Raji (cell line): Measurements from ENCODE around the gene PTGER1.

Source experiments
- POLR2A ChIP-seq: IDR thresholded peaks from 2 replicates; pipeline ENCODE4 v1.6.1; 2011; ENCODE audit warnings: low read depth, low read length, control low read depth; ENCODE audit not compliant: insufficient read depth

PTGER1 gene

DNA sequence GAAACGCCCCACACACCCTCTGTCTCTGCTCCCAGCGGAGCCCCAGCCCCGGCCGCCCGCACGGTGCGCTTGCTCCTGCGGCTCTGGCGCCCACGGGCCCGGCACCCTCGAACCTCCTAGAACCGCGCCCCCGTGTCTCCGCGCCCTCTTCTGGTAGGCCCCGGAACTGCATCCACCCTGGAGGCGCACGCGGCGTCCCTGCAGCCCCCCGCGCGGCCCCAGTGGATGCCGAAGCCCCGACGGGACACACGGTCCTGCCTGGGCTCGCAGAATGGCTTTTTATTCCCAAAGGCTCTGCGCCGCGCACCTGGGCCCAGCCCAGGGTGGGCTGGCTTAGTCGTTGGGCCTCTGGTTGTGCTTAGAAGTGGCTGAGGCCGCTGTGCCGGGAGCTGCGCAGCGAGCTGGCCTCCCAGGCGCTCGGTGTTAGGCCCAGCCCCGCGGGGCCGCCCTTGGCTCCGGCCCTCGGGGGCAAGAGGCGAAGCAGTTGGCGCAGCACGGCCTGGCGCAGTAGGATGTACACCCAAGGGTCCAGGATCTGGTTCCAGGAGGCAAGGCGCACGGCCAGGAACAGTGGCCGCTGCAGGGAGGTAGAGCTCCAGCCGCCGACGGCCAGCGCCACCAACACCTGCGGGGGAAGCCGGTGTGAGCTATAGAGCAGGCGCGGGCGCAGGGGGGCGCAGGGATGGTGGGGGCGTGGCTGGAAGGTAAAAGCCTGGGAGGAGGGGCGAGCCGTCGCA, 2.8 kb downstream of the PTGER1 start:
- no peak for TF ChIP-seq POLR2A

DNA sequence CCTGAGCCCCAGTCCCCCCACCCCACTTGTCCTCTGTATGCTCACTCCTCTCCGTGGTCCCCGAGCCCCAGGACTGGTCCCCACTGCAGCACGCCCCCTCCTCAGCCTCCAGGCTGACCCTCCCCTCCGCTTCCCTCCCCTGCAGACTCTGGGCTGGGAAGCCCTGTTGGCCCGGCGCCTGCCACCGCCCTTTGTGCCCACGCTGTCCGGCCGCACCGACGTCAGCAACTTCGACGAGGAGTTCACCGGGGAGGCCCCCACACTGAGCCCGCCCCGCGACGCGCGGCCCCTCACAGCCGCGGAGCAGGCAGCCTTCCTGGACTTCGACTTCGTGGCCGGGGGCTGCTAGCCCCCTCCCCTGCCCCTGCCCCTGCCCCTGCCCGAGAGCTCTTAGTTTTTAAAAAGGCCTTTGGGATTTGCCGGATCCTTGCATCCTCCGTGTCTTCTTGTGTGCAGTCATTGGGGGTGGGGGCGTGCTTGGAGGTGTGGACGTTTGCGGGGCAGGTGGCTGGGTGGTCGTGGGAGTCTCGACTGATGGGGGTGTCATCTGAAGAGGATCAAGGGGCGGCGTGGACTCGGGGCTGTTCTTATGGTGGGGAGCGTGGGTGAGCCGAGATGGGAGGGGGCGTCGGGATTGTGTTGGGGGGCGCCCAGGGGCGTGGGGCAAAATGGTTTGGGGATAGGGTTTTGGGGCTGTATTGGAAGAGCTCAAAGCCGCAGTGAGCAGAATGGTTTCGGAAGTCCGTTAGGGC, 3.5 kb downstream of the PTGER1 start:
- TF ChIP-seq POLR2A, result no peak

DNA sequence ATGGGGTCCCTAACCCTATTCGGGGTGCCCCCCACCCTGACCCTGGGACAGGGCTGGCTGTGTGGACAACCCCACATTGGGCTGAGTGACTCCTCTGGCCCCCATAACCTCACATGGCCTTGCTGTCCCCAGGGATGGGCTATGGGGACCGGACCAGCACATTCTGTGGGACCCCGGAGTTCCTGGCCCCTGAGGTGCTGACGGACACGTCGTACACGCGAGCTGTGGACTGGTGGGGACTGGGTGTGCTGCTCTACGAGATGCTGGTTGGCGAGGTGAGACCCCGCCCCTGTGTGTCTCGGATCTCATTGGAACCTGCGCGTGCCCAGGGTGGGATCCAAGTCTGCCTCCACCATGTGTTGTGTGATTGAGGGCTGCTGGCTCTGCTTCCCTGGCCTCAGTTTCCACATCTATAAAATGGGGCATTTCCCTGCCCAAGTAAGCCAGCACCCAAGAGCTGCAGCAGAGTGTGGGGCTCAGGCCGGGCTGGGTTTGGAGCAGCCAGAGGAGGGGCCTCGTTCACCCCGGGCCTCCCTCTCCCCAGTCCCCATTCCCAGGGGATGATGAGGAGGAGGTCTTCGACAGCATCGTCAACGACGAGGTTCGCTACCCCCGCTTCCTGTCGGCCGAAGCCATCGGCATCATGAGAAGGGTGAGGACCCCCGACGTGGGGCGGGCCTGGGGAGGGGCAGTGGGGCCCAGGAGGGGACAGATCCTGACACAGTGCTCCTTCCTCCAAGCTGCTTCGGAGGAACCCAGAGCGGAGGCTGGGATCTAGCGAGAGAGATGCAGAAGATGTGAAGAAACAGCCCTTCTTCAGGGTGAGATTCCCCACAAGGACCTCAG, 4.9 kb downstream of the PTGER1 start:
- TF ChIP-seq POLR2A, result no peak

DNA sequence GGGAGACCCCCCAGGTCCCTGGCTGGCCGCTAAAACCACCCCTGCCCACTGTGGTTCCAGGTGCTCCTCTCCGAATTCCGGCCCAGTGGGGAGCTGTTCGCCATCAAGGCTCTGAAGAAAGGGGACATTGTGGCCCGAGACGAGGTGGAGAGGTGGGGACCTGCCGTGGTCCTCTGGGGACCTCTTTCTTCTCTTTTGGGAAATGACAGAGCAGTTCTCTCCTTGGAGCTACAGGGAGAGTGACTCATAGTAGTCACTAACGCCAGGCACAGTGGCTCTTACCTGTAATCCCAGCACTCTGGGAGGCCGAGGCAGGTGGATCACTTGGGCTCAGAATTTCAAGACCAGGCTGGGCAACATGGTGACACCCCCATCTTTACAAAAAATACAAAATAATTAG, 7.3 kb downstream of the PTGER1 start:
- TF ChIP-seq POLR2A, result no peak

DNA sequence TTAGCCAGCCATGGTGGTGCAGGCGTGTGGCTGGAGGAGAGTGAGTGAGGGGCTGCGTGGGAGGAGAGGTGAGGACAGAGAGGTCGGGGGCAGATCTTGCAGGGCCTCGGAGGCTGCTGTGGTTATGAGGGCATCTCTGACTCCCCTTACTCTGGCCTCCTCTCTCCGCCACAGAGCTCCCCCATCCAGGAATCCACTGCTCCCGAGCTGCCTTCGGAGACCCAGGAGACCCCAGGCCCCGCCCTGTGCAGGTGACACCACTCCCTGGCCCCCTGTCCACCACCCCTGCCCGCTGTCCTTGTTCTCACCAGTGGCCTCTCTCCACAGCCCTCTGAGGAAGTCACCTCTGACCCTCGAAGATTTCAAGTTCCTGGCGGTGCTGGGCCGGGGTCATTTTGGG, 7.8 kb downstream of the PTGER1 start:
- no peak for TF ChIP-seq POLR2A

DNA sequence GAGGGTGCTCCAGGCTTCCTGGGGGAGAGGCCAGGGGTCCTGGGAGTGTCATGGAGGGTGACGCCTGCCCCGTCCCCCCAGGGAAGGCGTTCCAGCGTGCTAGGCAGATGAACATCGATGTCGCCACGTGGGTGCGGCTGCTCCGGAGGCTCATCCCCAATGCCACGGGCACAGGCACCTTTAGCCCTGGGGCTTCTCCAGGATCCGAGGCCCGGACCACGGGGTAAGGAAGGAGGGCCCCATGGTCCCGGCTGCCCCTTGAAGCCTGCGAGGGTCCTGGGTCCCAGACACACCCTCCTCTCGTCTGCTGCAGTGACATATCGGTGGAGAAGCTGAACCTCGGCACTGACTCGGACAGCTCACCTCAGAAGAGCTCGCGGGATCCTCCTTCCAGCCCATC, 11.4 kb downstream of the PTGER1 start:
- TF ChIP-seq POLR2A, result no peak

DNA sequence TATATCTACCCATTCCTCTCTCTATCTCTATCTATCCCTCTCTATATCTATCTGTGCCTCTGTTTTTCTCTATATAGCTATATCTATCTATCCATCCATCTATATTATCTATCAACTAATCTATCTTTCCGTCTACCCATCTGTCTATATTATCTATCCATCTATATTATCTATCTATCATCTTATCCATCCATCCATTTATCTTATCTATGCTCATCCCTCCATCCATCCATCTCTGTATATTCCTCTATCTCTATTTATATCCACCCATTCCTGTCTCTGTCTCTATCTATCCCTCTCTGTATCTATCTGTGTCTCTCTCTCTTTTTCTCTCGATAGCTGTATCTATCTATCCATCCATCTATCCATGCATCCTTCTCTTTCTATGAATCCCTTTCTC, 14.2 kb downstream of the PTGER1 start:
- no peak for TF ChIP-seq POLR2A

DNA sequence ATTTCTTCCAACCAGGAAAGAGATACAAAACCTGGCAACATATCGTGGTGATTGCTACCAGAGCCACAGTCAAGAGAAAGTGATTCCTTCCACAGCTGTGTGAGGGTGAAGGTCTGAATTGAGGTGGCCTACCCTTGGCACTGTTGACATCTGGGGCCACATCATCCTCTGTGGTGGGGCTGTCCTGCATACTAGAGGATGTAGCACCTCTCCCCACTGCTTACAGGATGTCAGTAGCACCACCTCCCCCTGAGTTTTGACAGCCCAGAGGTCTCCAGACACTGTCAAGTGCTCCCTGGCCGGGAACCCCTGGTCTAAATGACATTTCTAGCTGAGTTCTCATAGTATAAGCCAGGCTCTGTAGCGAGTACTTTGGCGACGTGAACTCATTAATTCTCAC, 15.5 kb downstream of the PTGER1 start:
- TF ChIP-seq POLR2A, result no peak

DNA sequence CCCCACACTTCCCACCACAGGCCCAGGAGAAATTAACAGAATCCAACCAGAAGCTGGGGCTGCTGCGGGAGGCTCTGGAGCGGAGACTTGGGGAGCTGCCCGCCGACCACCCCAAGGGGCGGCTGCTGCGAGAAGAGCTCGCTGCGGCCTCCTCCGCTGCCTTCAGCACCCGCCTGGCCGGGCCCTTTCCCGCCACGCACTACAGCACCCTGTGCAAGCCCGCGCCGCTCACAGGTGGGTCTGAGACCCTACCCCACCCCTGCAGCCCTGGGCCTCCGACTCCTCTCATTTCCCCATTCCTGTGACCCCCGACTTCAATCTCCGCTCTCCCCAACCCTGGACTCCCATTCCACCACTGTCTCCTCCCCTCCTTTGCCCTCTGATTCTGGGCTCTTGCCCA, 24.3 kb downstream of the PTGER1 start:
- TF ChIP-seq POLR2A, result no peak

DNA sequence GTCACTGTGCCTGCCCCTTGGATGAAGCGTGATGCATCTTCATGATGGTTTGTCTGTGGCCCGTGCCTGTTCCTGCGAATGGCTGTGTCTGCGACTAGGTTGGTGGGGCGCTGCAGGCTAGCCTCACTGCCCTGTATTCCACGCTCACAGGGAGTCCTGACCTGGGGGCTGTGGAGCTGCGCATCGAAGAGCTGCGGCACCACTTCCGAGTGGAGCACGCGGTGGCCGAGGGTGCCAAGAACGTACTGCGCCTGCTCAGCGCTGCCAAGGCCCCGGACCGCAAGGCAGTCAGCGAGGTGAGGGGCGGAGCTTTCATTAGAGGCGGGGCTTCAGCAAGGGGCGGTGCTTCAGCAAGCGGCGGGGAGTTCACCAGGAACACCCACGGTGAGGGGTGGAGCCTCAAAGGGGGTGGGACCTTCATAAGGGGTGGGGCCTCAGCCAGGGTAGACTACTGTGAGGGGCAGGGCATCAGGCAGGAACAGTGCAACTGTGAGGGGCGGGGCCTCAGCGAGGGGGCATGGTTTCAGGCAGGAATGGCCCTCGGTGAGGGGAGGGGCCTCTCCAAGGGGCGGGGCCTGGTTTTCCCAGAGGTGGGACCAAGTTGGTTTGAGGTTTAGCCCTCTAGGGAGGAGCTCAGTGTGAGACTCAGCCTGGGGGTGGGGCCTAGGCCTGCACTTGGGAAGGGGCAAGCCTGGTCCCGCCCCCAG, 24.8 kb downstream of the PTGER1 start:
- no peak for TF ChIP-seq POLR2A

DNA sequence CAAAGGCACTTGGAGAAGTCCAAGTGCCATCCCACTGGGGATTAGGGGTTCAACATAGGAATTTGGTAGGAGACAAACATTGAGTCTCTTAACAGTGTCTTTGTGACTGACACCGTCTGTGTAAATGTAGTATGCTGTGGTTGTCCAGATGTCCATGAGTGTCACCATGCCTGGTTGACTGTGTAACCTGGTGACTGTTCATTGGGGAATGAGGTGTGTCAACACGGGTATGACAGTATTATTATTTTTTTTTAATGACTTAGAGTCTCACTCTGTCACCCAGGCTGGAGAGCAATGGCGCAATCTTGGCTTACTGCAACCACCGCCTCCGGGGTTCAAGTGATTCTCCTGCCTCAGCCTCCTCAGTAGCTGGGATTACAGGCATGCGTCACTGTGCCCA, 25.8 kb downstream of the PTGER1 start:
- TF ChIP-seq POLR2A, result no peak

DNA sequence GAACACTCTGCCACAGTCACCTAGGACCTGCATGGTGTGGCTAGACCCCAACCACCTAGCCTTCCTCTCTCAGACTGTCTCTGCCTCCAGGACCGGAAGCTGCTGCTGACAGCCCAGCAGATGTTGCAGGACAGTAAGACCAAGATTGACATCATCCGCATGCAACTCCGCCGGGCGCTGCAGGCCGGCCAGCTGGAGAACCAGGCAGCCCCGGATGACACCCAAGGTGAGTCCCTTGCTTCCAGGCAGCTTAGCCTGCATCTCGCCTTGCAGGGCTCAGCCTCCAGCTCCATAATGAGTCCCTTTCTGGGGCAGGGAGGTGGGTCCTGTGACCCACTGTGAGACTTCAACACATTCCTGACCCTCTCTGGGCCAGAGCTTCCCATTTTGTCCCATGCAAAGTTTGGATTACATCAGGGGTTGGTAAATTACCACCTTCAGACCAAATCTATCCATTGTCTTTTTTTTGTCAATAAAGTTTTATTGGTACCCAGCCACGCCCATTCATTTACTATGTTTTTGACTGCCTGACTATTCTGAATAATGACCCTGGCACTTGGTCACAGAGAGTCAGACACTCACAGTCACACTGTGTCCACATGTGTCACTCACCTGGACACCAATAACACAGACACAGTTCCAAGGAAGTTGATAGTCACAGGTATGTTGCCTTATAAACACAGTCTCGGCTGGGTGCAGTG, 28.7 kb downstream of the PTGER1 start:
- TF ChIP-seq POLR2A, result no peak

DNA sequence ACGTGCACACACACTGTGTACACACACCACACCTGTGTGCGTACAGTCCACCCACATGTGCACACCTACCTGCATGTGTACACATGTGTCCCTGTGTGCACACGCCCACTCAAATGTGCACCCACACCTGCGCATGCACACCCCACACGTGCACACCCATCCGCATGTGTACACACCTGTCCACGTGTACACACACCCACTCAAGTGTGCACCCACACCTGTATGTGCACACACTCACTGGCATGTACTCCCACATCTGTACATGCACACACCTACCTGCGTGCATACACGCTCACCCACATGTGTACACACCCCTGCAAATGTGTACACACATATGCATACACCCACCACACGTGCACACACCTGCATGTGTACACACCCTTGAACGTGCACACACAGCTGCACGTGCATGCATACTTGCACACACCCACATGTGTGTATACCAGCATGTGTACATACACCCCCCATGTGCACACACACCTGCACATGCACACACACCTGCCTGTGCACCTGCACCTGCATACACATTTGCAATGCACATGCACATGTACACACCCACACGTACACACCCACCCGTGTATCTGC, 31.4 kb downstream of the PTGER1 start:
- TF ChIP-seq POLR2A, result no peak
